ENCODE data around the gene CDKAL1. TPM values are rescaled to one million over a fixed set of nuclear protein-coding genes. Genes with fewer than 3 reads are reported as not detected.

The CDKAL1 gene
- total and polyA plus RNA-seq, 2 of the 13 experiments (the other 11 are each of a cell fraction or from before 2014, with no cell fraction given), result 9.5 to 27.7 TPM

DNA sequence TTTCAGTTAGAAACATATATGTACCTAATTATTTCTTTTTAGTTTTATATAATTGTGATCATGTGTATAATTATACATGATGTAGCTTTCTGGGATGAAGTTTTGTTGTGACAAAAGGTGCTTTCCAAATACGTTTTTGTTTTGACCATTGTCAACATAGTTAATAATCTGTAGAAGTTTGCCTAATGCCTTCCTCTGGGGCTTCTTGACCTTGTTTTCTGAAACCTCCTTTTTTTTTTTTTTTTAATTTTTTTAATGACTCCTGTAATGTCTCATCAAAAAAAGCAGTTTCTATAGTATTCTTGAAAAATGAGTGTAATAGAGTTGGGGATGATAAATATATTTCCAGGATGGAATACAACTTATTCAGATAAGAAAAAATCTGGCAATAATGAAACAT is 624.6 kb downstream of the CDKAL1 start:
- Histone ChIP-seq H3K36me3 (replicated peaks in 1 of 2; ENCODE audit: control insufficient read depth in 1 of 2, insufficient read depth in 2 of 2, low read length in 2 of 2) (no peaks in the 10 kb centered on the region), H3K4me2 (ENCODE audit: low read depth, low read length) (no peak overlapping the region), H3K4me1 (ENCODE audit: insufficient read depth, low read length) (peaks cover 6% of the 10 kb centered on the region; the same call in 1 of the 2 replicates), H3K9me3 (ENCODE audit: low read length) (no peaks in the 10 kb centered on the region), H3K4me3 (replicated peaks in 1 of 3; ENCODE audit: insufficient read depth in 1 of 3, low read depth in 2 of 3, low read length in 3 of 3) (no peak overlapping the region), H3K9ac (ENCODE audit: insufficient read depth, low read depth, low read length) (no peak overlapping the region), H3K27ac (ENCODE audit: extremely low read length, insufficient read depth, low read length) (no peak overlapping the region), H2AFZ (ENCODE audit: low read length) (no peak overlapping the region), H3K79me2 (ENCODE audit: insufficient read depth, low read length) (no peaks in the 10 kb centered on the region), H3K27me3 (ENCODE audit: control insufficient read depth in 1 of 2, insufficient read depth in 2 of 2, low read length in 2 of 2) (no peaks in the 10 kb centered on the region), H4K20me1 (ENCODE audit: insufficient read depth, low read length) (no peaks in the 10 kb centered on the region)
- no peak for FAIRE-seq
- no peak for ATAC-seq
- POLR2A ChIA-PET, result no interaction called here
- intact Hi-C loops (cut with micrococcal nuclease; ENCODE audit: unreplicated experiment), result no loop called here
- in situ Hi-C loops (cut with HindIII; ENCODE audit: extremely low pct_ligation_motif_present, low pct_unique_long_range_greater_than_20kb), result no loop called here
- DNase-seq (ENCODE audit: low spot score), result no peak
- no TSS peak for BruUV-seq (replicated peaks)
- CTCF ChIA-PET (ENCODE audit: low intra/inter-chr PET ratio, low total read pairs), result no interaction called here
- WGBS (ENCODE audit: low lambda C conversion rate), result 78% methylated on average over 1 of the region's 1 CpG
- no peak for TF ChIP-seq U2AF1 (optimal IDR thresholded peaks at IDR 0.05; ENCODE audit: low read depth, low read length)
- TF ChIP-seq, protein P1, sequence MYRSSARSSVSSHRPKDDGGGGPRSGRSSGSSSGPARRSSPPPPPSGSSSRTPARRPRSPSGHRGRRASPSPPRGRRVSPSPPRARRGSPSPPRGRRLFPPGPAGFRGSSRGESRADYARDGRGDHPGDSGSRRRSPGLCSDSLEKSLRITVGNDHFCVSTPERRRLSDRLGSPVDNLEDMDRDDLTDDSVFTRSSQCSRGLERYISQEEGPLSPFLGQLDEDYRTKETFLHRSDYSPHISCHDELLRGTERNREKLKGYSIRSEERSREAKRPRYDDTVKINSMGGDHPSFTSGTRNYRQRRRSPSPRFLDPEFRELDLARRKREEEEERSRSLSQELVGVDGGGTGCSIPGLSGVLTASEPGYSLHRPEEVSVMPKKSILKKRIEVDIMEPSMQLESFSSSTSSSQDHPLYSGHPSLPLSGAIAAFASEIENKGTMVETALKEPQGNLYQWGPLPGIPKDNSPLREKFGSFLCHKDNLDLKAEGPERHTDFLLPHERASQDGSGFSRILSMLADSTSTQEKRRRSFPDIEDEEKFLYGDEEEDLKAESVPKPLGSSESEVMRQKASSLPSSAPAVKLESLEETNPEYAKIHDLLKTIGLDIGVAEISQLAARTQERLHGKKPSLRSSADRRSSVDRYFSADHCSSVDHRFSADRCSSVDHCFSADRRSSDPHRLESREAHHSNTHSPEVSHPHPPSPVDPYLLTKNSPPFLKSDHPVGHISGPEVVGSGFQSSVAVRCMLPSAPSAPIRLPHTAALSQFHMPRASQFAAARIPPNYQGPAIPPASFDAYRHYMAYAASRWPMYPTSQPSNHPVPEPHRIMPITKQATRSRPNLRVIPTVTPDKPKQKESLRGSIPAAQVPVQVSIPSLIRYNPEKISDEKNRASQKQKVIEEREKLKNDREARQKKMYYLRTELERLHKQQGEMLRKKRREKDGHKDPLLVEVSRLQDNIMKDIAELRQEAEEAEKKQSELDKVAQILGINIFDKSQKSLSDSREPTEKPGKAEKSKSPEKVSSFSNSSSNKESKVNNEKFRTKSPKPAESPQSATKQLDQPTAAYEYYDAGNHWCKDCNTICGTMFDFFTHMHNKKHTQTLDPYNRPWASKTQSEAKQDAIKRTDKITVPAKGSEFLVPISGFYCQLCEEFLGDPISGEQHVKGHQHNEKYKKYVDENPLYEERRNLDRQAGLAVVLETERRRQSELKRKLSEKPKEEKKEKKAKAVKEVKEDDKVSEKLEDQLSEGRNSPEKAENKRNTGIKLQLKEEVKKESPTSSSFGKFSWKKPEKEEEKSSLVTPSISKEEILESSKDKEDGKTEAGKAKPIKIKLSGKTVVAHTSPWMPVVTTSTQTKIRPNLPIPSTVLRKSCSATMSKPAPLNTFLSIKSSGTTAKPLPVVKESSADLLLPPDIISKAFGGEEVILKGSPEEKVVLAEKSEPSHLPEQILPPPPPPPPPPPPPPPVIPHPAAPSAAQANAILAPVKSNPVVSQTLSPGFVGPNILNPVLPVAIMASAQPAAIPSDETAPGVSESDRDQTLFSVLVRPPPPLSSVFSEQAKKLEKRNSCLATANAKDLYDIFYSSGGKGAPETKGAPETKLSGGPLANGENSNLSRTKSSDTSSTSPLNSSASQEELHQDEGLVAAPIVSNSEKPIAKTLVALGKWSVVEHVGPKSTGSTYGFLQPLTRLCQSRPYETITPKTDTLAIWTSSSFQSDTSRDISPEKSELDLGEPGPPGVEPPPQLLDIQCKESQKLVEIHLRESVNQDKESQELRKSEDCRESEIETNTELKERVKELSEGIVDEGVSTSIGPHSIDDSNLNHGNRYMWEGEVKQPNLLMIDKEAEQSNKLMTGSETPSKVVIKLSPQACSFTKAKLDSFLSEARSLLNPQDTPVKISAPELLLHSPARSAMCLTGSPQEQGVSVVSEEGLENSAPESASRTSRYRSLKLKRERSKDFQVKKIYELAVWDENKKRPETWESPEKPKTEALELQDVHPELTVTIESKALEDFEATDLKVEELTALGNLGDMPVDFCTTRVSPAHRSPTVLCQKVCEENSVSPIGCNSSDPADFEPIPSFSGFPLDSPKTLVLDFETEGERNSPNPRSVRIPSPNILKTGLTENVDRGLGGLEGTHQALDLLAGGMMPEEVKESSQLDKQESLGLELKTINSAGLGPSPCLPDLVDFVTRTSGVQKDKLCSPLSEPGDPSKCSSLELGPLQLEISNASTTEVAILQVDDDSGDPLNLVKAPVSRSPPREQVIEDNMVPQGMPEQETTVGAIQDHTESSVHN (CRISPR knock-in tag; IDR thresholded peaks at IDR 0.05), result no peak
- TF ChIP-seq PHF8 (CRISPR knock-in tag; IDR thresholded peaks at IDR 0.05), result no peak
- no peak for TF ChIP-seq ZNF607 (CRISPR knock-in tag; IDR thresholded peaks at IDR 0.05; ENCODE audit: borderline replicate concordance)
- TF ChIP-seq KDM4B (CRISPR knock-in tag; IDR thresholded peaks at IDR 0.05), result no peak
- no peak for TF ChIP-seq ZNF256 (CRISPR knock-in tag; conservative IDR thresholded peaks at IDR 0.05)
- no peak for TF ChIP-seq CHD2 (IDR thresholded peaks at IDR 0.05; ENCODE audit: low read depth, low read length)
- TF ChIP-seq KAT8 (CRISPR knock-in tag; IDR thresholded peaks at IDR 0.05), result no peak
- no peak for TF ChIP-seq NR2F2 (IDR thresholded peaks at IDR 0.05; ENCODE audit: borderline replicate concordance, low read depth)
- TF ChIP-seq, protein P2, sequence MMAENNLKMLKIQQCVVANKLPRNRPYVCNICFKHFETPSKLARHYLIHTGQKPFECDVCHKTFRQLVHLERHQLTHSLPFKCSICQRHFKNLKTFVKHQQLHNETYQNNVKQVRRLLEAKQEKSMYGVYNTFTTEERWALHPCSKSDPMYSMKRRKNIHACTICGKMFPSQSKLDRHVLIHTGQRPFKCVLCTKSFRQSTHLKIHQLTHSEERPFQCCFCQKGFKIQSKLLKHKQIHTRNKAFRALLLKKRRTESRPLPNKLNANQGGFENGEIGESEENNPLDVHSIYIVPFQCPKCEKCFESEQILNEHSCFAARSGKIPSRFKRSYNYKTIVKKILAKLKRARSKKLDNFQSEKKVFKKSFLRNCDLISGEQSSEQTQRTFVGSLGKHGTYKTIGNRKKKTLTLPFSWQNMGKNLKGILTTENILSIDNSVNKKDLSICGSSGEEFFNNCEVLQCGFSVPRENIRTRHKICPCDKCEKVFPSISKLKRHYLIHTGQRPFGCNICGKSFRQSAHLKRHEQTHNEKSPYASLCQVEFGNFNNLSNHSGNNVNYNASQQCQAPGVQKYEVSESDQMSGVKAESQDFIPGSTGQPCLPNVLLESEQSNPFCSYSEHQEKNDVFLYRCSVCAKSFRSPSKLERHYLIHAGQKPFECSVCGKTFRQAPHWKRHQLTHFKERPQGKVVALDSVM (CRISPR knock-in tag; IDR thresholded peaks at IDR 0.05), result no peak
- TF ChIP-seq ZNF235 (CRISPR knock-in tag; IDR thresholded peaks at IDR 0.05; ENCODE audit: borderline replicate concordance), result no peak
- no peak for TF ChIP-seq ZNF101 (CRISPR knock-in tag; IDR thresholded peaks at IDR 0.05; ENCODE audit: borderline replicate concordance, low read depth)
- no peak for TF ChIP-seq TAF15 (IDR thresholded peaks at IDR 0.05; ENCODE audit: low read depth, low read length, poor library complexity, severe bottlenecking)
